ENCODE measurements around the gene ZBTB20. TPM values are rescaled to one million over a fixed set of nuclear protein-coding genes. Genes with fewer than 3 reads are reported as not detected.

Gene ZBTB20
- total and polyA plus RNA-seq, 2 donors (not counting 1 experiment from before 2014, with no cell fraction given) = 4.0 to 22.5 TPM

GRCh38 chr3:114672692-114673447, 474.2 kb downstream of the ZBTB20 start:
- Histone ChIP-seq H2AFZ (ENCODE audit: low read length) (no peak overlapping the region), H3K9ac (ENCODE audit: insufficient read depth, low read length) (no peak overlapping the region), H3K27me3 (ENCODE audit: control insufficient read depth, insufficient read depth, low read length) (no peaks in the 10 kb centered on the region), H3K4me1 (ENCODE audit: control insufficient read depth, extremely low read depth, insufficient read depth, low read length) (no peaks in the 10 kb centered on the region), H3K36me3 (ENCODE audit: control insufficient read depth, insufficient read depth, low read length) (no peaks in the 10 kb centered on the region), H3K27ac (ENCODE audit: insufficient read depth, low read length) (no peak overlapping the region), H4K20me1 (ENCODE audit: control insufficient read depth, extremely low read depth, insufficient read depth, low read length) (no peaks in the 10 kb centered on the region), H3K79me2 (ENCODE audit: control insufficient read depth, insufficient read depth, low read length) (no peaks in the 10 kb centered on the region), H3K4me2 (ENCODE audit: extremely low read depth, insufficient read depth, low read length) (no peak overlapping the region), H3K9me3 (ENCODE audit: control insufficient read depth, insufficient read depth, low read depth, low read length) (no peaks in the 10 kb centered on the region), H3K4me3 (replicated peaks in 1 of 4; ENCODE audit: control extremely low read depth in 1 of 4, insufficient read depth in 1 of 4, low read depth in 3 of 4, low read length in 4 of 4) (no peak overlapping the region)
- no peak for DNase-seq (ENCODE audit: low read depth in 2 of 2)
- TF ChIP-seq EZH2 (IDR thresholded peaks at IDR 0.05; ENCODE audit: low read length, missing control alignments) (no peak), CTCF (conservative IDR thresholded peaks at IDR 0.05 in 1 of 2, IDR thresholded peaks at IDR 0.05 in 1 of 2; ENCODE audit: low read depth in 1 of 2, low read length in 2 of 2) (no peak)

- Histone ChIP-seq H3K9me3 (ENCODE audit: control insufficient read depth, insufficient read depth, low read depth, low read length) (no peaks in the 10 kb centered on the region), H3K4me1 (ENCODE audit: control insufficient read depth, extremely low read depth, insufficient read depth, low read length) (no peaks in the 10 kb centered on the region), H3K79me2 (ENCODE audit: control insufficient read depth, insufficient read depth, low read length) (no peaks in the 10 kb centered on the region), H3K9ac (ENCODE audit: insufficient read depth, low read length) (no peak overlapping the region), H3K4me3 (replicated peaks in 1 of 4; ENCODE audit: control extremely low read depth in 1 of 4, insufficient read depth in 1 of 4, low read depth in 3 of 4, low read length in 4 of 4) (no peak overlapping the region), H3K27me3 (ENCODE audit: control insufficient read depth, insufficient read depth, low read length) (no peaks in the 10 kb centered on the region), H3K4me2 (ENCODE audit: extremely low read depth, insufficient read depth, low read length) (no peak overlapping the region), H3K27ac (ENCODE audit: insufficient read depth, low read length) (no peak overlapping the region), H2AFZ (ENCODE audit: low read length) (no peak overlapping the region), H4K20me1 (ENCODE audit: control insufficient read depth, extremely low read depth, insufficient read depth, low read length) (no peaks in the 10 kb centered on the region), H3K36me3 (ENCODE audit: control insufficient read depth, insufficient read depth, low read length) (no peaks in the 10 kb centered on the region)
- no peak for TF ChIP-seq EZH2 (IDR thresholded peaks at IDR 0.05; ENCODE audit: low read length, missing control alignments)
- no peak for TF ChIP-seq CTCF (conservative IDR thresholded peaks at IDR 0.05 in 1 of 2, IDR thresholded peaks at IDR 0.05 in 1 of 2; ENCODE audit: low read depth in 1 of 2, low read length in 2 of 2)
- no peak for DNase-seq (ENCODE audit: low read depth in 2 of 2)
Measured at GRCh38 chr3:114671741-114672510, 475.2 kb downstream of the ZBTB20 start.

DNA sequence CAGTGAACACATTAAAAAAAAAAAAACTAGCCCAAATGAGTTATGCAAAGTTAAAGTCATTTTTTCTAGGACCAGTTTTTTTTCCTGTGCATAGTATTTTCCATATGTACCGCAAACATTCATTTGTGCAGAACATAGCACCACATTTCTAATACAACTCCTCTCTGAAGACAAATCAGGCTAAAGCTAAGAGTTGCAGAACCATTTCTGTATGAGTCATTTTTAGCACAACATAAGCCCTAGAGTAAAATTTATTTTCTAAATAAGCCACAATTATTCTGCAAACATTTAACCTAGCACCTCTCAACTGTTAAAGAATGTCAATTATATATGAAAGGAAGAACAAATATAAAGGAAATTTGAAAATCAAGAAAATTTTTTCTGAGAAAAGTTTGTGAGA, 477.5 kb downstream of the ZBTB20 start:
- no peak for TF ChIP-seq CTCF (conservative IDR thresholded peaks at IDR 0.05 in 1 of 2, IDR thresholded peaks at IDR 0.05 in 1 of 2; ENCODE audit: low read depth in 1 of 2, low read length in 2 of 2)
- TF ChIP-seq EZH2 (IDR thresholded peaks at IDR 0.05; ENCODE audit: low read length, missing control alignments) = no peak
- no peak overlapping the region for H2AFZ ChIP-seq (ENCODE audit: low read length)
- no peak overlapping the region for H3K4me3 ChIP-seq (replicated peaks in 1 of 4; ENCODE audit: control extremely low read depth in 1 of 4, insufficient read depth in 1 of 4, low read depth in 3 of 4, low read length in 4 of 4)
- H3K79me2 ChIP-seq (ENCODE audit: control insufficient read depth, insufficient read depth, low read length) = no peaks in the 10 kb centered on the region
- H3K36me3 ChIP-seq (ENCODE audit: control insufficient read depth, insufficient read depth, low read length) = no peaks in the 10 kb centered on the region
- peak in 1 of 2 donors; percentile 37 for DNase-seq (ENCODE audit: low read depth in 2 of 2)
- no peaks in the 10 kb centered on the region for H3K4me1 ChIP-seq (ENCODE audit: control insufficient read depth, extremely low read depth, insufficient read depth, low read length)
- no peaks in the 10 kb centered on the region for H3K27me3 ChIP-seq (ENCODE audit: control insufficient read depth, insufficient read depth, low read length)
- H4K20me1 ChIP-seq (ENCODE audit: control insufficient read depth, extremely low read depth, insufficient read depth, low read length) = no peaks in the 10 kb centered on the region
- H3K9me3 ChIP-seq (ENCODE audit: control insufficient read depth, insufficient read depth, low read depth, low read length) = no peaks in the 10 kb centered on the region
- H3K4me2 ChIP-seq (ENCODE audit: extremely low read depth, insufficient read depth, low read length) = no peak overlapping the region
- H3K27ac ChIP-seq (ENCODE audit: insufficient read depth, low read length) = no peak overlapping the region
- no peak overlapping the region for H3K9ac ChIP-seq (ENCODE audit: insufficient read depth, low read length)
